Peyer's patch (tissue), 4 donors: Measurements from ENCODE around the gene ZNF775.

Experiments
- CTCF ChIP-seq, 6 experiments: fragments of 450-650 bp in 4 of 6; fragments of 200-600 bp in 2 of 6; sonication (generic) in 1 of 6; IDR thresholded peaks; one replicate each; pipeline ENCODE4 v1.5.1; 2017 to 2019; ENCODE audit warnings: antibody characterized with exemption in 6 of 6, mild to moderate bottlenecking in 3 of 6, moderate library complexity in 1 of 6
- POLR2A ChIP-seq, 2 donors: fragments of 450-650 bp; IDR thresholded peaks; one replicate each; pipeline ENCODE4 v1.5.1; 2017; ENCODE audit warnings: antibody characterized with exemption in 2 of 2, mild to moderate bottlenecking in 2 of 2, moderate library complexity in 2 of 2

GRCh38 chr7:150358988-150359621 is 20.0 kb upstream of the ZNF775 start:
- no peak for TF ChIP-seq CTCF (IDR thresholded peaks at IDR 0.05)
- TF ChIP-seq POLR2A (IDR thresholded peaks at IDR 0.05) = no peak
